Fibroblast of lung (primary cell): ENCODE results near the gene PSMA7. TPM values are rescaled to one million over a fixed set of nuclear protein-coding genes. Genes with fewer than 3 reads are reported as not detected.

Experiments
- DNase-seq, 2 donors: peaks; one replicate each; pipeline versions ENCODE4 v3.0.0 to v3.0.0-alpha.2; 2010; ENCODE audit warnings: low read depth in 2 of 2
- H2AFZ ChIP-seq: 2 replicates; pipeline ENCODE4 v1.5.1; 2012; ENCODE audit warnings: low read length, control low read depth, inconsistent platforms
- H3K27ac ChIP-seq: 2 replicates; pipeline ENCODE4 v1.5.1; 2011; ENCODE audit warnings: low read length, control low read depth; ENCODE audit not compliant: insufficient read depth
- H3K27me3 ChIP-seq: 2 replicates; pipeline ENCODE4 v1.5.1; 2011; ENCODE audit warnings: mild to moderate bottlenecking, low read length; ENCODE audit not compliant: control insufficient read depth, insufficient read depth
- H3K36me3 ChIP-seq: 2 replicates; pipeline ENCODE4 v1.5.1; 2011; ENCODE audit warnings: low read length; ENCODE audit not compliant: control insufficient read depth, insufficient read depth
- H3K4me1 ChIP-seq: 2 replicates; pipeline ENCODE4 v1.5.1; 2011; ENCODE audit warnings: low read length; ENCODE audit not compliant: control insufficient read depth, insufficient read depth; ENCODE audit errors: extremely low read depth
- H3K4me2 ChIP-seq: 2 replicates; pipeline ENCODE4 v1.5.1; 2011; ENCODE audit warnings: low read length, control low read depth; ENCODE audit not compliant: insufficient read depth; ENCODE audit errors: extremely low read depth
- H3K4me3 ChIP-seq, 4 experiments: fragments of 200-600 bp in 1 of 4; sonication (generic) in 1 of 4; replicated peaks in 1 of 4; 2 replicates each; pipeline ENCODE4 v1.5.1; 2011 to 2016; ENCODE audit warnings: low read length in 4 of 4, low read depth in 3 of 4, mild to moderate bottlenecking in 3 of 4, control low read depth in 2 of 4, inconsistent platforms in 1 of 4, mixed read lengths in 1 of 4; ENCODE audit not compliant: insufficient read depth in 1 of 4; ENCODE audit errors: control extremely low read depth in 1 of 4
- H3K79me2 ChIP-seq: 2 replicates; pipeline ENCODE4 v1.5.1; 2012; ENCODE audit warnings: mild to moderate bottlenecking, low read length, inconsistent platforms; ENCODE audit not compliant: control insufficient read depth, insufficient read depth
- H3K9ac ChIP-seq: 2 replicates; pipeline ENCODE4 v1.5.1; 2011; ENCODE audit warnings: mild to moderate bottlenecking, low read length, control low read depth; ENCODE audit not compliant: insufficient read depth
- H3K9me3 ChIP-seq: 2 replicates; pipeline ENCODE4 v1.5.1; 2012; ENCODE audit warnings: low read depth, low read length; ENCODE audit not compliant: control insufficient read depth, insufficient read depth
- H4K20me1 ChIP-seq: 2 replicates; pipeline ENCODE4 v1.5.1; 2011; ENCODE audit warnings: low read length; ENCODE audit not compliant: control insufficient read depth, insufficient read depth; ENCODE audit errors: extremely low read depth
- EZH2 ChIP-seq: IDR thresholded peaks from 2 replicates; pipeline ENCODE4 v1.5.1; 2012; ENCODE audit warnings: low read length, control low read depth, mild to moderate bottlenecking; ENCODE audit errors: missing control alignments
- polyA plus RNA-seq, 2 donors: library from polyadenylated mRNA; depleted of rRNA in 1 of 2; stranded (reverse) in 1 of 2; unstranded in 1 of 2; fragments of >200 nt; gene quantifications; 2 replicates each; pipeline ENCODE4 v1.2.1, GENCODE V29; 2011 to 2012; ENCODE audit warnings: missing spikeins in 1 of 2
- total RNA-seq: library from RNA; depleted of rRNA; stranded (reverse); fragments of >200 nt; gene quantifications from 2 replicates; pipeline ENCODE4 v1.2.1, GENCODE V29; 2014
- TF ChIP-seq, protein P1 (sequence below), 2 donors: IDR thresholded peaks in 1 of 2; conservative IDR thresholded peaks in 1 of 2; 1 replicate in 1 of 2; 2 replicates in 1 of 2; pipeline ENCODE4 v1.5.1; 2011 to 2012; ENCODE audit warnings: low read length in 2 of 2, control low read depth in 1 of 2, inconsistent platforms in 1 of 2, low read depth in 1 of 2, mild to moderate bottlenecking in 1 of 2

PSMA7 gene
- total and polyA plus RNA-seq, 2 donors (not counting 1 experiment from before 2014, with no cell fraction given) = 234 to 342 TPM

DNA sequence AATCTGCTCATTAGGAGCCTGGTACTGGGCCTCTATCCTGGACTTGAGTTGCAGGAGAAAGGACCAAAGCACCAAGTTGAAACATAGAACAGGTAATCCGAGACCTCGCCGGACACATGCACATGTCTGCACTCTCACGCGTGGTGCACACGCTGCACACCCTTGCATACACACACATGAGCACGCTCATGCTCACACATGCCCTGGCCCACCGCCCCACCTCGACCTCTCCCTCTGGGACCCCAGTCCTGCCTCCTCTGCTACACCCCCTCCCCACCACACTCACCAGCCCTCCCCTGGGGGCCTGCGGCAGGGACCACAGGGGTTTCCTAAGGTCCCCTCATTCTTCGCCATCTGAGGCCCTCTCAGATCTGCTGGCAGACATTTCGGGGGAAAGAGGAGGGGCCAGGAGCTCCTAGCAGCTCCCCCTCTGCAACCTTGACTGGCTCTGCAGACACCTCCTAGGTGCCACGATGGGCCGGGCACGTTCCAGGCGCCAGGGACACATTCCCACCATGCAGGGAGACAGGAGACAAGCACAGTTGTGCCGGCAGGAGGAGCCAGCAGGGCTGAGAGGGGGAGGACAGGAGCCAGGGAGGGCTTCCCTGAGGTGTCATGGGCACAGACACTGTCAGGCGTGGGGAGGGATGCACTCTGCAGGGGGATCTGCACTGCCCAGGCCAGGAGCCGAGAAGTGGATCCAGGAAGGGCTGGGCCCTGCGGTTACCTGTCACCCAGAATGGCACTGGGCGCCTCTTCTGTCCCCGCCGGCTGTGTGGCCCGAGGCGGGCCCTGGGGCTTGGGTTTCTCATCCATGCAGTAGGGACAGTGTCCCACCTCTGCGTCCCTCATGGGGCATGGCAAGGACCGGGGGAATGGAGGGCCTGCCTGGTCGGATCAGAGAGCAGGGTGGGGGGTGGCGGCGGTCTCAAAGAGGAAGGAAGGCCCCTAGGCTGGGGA, 46.5 kb downstream of the PSMA7 start:
- Histone ChIP-seq H3K79me2 (no peaks in the 10 kb centered on the region), H3K4me1 (no peaks in the 10 kb centered on the region), H3K27ac (no peak overlapping the region), H3K27me3 (no peaks in the 10 kb centered on the region), H3K4me2 (no peak overlapping the region), H3K4me3 (no peak overlapping the region), H3K9ac (no peak overlapping the region), H2AFZ (no peak overlapping the region), H3K9me3 (no peaks in the 10 kb centered on the region), H3K36me3 (no peaks in the 10 kb centered on the region), H4K20me1 (no peaks in the 10 kb centered on the region)
- no peak for TF ChIP-seq EZH2
- TF ChIP-seq, protein P1, sequence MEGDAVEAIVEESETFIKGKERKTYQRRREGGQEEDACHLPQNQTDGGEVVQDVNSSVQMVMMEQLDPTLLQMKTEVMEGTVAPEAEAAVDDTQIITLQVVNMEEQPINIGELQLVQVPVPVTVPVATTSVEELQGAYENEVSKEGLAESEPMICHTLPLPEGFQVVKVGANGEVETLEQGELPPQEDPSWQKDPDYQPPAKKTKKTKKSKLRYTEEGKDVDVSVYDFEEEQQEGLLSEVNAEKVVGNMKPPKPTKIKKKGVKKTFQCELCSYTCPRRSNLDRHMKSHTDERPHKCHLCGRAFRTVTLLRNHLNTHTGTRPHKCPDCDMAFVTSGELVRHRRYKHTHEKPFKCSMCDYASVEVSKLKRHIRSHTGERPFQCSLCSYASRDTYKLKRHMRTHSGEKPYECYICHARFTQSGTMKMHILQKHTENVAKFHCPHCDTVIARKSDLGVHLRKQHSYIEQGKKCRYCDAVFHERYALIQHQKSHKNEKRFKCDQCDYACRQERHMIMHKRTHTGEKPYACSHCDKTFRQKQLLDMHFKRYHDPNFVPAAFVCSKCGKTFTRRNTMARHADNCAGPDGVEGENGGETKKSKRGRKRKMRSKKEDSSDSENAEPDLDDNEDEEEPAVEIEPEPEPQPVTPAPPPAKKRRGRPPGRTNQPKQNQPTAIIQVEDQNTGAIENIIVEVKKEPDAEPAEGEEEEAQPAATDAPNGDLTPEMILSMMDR (conservative IDR thresholded peaks at IDR 0.05 in 1 of 2, IDR thresholded peaks at IDR 0.05 in 1 of 2; ENCODE audit: low read depth in 1 of 2, low read length in 2 of 2) = no peak
- DNase-seq = no peak

DNA sequence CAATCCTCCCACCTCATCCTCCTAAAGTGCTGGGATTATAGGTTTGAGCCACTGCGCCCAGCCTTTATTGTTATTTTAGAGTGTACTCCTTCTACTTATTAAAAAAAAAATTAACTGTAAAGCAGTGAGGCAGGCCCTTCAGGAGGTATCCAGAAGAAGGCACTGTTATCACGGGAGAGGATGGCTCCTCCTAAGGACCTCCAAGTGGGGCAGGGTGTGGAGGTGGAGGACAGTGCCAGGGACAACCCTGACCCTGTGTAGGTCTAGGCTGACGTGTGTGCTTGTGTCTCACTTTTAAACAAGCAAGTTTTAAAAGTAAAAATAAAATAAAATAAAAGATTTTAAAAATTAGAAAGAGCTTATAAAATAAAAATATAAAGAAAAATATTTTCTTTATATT, 53.8 kb downstream of the PSMA7 start:
- H2AFZ ChIP-seq = no peak overlapping the region
- H3K79me2 ChIP-seq = no peaks in the 10 kb centered on the region
- no peak overlapping the region for H3K4me2 ChIP-seq
- H3K4me3 ChIP-seq = no peak overlapping the region
- TF ChIP-seq EZH2 = no peak
- TF ChIP-seq, protein P1 (conservative IDR thresholded peaks at IDR 0.05 in 1 of 2, IDR thresholded peaks at IDR 0.05 in 1 of 2; ENCODE audit: low read depth in 1 of 2, low read length in 2 of 2) = no peak
- H3K9ac ChIP-seq = no peak overlapping the region
- no peak overlapping the region for H3K27ac ChIP-seq
- H3K4me1 ChIP-seq = peaks cover 2% of the 10 kb centered on the region
- no peaks in the 10 kb centered on the region for H3K36me3 ChIP-seq
- no peak for DNase-seq
- H3K27me3 ChIP-seq = peaks cover 2% of the 10 kb centered on the region
- H4K20me1 ChIP-seq = no peaks in the 10 kb centered on the region
- no peaks in the 10 kb centered on the region for H3K9me3 ChIP-seq

DNA sequence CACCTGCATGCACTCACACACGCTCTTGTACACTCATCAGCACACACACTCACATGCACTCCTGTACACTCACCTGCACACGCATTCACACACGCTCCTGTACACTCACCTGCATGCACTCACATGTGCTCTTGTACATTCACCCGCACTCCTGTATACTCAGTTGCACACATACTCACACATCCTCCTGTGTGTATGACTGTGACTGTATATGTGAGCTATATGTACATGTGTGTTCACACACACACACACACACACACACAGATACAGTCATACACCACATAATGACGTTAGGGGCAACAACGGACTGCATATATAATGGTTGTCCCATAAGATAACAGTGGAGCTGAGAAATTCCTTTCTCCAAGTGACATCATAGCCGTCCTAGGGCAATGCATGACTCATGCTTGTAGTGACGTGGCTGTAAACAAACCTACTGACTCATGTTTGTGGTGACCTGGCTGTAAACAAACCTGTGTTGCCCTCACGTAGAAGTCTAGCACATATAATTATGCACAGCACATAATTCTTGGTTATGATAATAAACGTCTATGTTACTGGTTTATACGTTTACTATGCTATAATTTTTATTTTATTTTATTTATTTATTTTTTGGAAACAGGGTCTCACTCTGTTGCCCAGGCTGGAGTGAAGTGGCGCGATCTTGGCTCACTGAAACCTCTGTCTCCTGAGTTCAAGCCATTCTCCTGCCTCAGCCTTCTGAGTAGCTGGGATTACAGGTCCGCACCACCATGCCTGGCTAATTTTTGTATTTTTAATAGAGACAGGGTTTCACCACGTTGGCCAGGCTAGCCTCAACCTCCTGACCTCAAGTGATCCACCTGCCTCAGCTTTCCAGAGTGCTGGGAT, 54.7 kb downstream of the PSMA7 start:
- peaks cover 2% of the 10 kb centered on the region for H3K4me1 ChIP-seq
- no peak overlapping the region for H3K4me3 ChIP-seq
- no peaks in the 10 kb centered on the region for H4K20me1 ChIP-seq
- no peaks in the 10 kb centered on the region for H3K36me3 ChIP-seq
- peak overlapping the region; percentile 27 for H3K4me2 ChIP-seq
- no peak overlapping the region for H2AFZ ChIP-seq
- no peaks in the 10 kb centered on the region for H3K9me3 ChIP-seq
- no peak overlapping the region for H3K9ac ChIP-seq
- peak; percentile 88 to 98 for DNase-seq
- no peak for TF ChIP-seq EZH2
- TF ChIP-seq, protein P1 (conservative IDR thresholded peaks at IDR 0.05 in 1 of 2, IDR thresholded peaks at IDR 0.05 in 1 of 2; ENCODE audit: low read depth in 1 of 2, low read length in 2 of 2) = no peak
- no peak overlapping the region for H3K27ac ChIP-seq
- peaks cover 2% of the 10 kb centered on the region for H3K27me3 ChIP-seq
- no peaks in the 10 kb centered on the region for H3K79me2 ChIP-seq
